HG03175 (cell line): ENCODE results near the gene TFAP2A.

Experiments used
- ATAC-seq: cut with Tn5 transposase; IDR thresholded peaks from one replicate; pipeline ENCODE4 v1.9.1; 2021; ENCODE audit warnings: mild to moderate bottlenecking, moderate library complexity; ENCODE audit not compliant: unreplicated experiment

TFAP2A gene

GRCh38 chr6:10401004-10401536 lies 13.8 kb downstream of the TFAP2A start:
- ATAC-seq = no peak

- ATAC-seq = no peak
Measured at GRCh38 chr6:10400330-10400729, 14.5 kb downstream of the TFAP2A start.

- ATAC-seq = no peak
Measured at GRCh38 chr6:10399451-10399850, 15.4 kb downstream of the TFAP2A start.

GRCh38 chr6:10398446-10399218 lies 16.2 kb downstream of the TFAP2A start:
- no peak for ATAC-seq

- ATAC-seq = no peak
Measured at GRCh38 chr6:10397756-10398445, 17.0 kb downstream of the TFAP2A start.

- no peak for ATAC-seq
Measured at GRCh38 chr6:10396785-10397184, 18.1 kb downstream of the TFAP2A start.

- no peak for ATAC-seq
Measured at GRCh38 chr6:10395704-10396546, 18.9 kb downstream of the TFAP2A start.

GRCh38 chr6:10395171-10395703 lies 19.6 kb downstream of the TFAP2A start:
- ATAC-seq = no peak

- ATAC-seq = no peak
Measured at GRCh38 chr6:10393544-10394225, 21.2 kb downstream of the TFAP2A start.

- ATAC-seq = no peak
Measured at GRCh38 chr6:10391799-10392198, 23.1 kb downstream of the TFAP2A start.

GRCh38 chr6:10391299-10391630 lies 23.6 kb downstream of the TFAP2A start:
- ATAC-seq = no peak

- ATAC-seq = no peak
Measured at GRCh38 chr6:10390495-10391298, 24.2 kb downstream of the TFAP2A start.

GRCh38 chr6:10389739-10390494 lies 25.0 kb downstream of the TFAP2A start:
- ATAC-seq = no peak

GRCh38 chr6:10386756-10387654 lies 27.9 kb downstream of the TFAP2A start:
- ATAC-seq = no peak

GRCh38 chr6:10386220-10386619 lies 28.7 kb downstream of the TFAP2A start:
- no peak for ATAC-seq

GRCh38 chr6:10385524-10386132 lies 29.2 kb downstream of the TFAP2A start:
- no peak for ATAC-seq
